Fibroblast of the aortic adventitia (primary cell): ENCODE results near the gene RTTN. TPM values are rescaled to one million over a fixed set of nuclear protein-coding genes. Genes with fewer than 3 reads are reported as not detected.

Source experiments
- DNase-seq: peaks from one replicate; pipeline ENCODE4 v3.0.0-alpha.2; 2010; ENCODE audit warnings: low read depth
- H3K4me3 ChIP-seq: 2 replicates; pipeline ENCODE4 v1.5.1; 2011; ENCODE audit warnings: low read depth, mild to moderate bottlenecking, control low read depth, low read length, moderate library complexity
- total RNA-seq: library from RNA; depleted of rRNA; stranded (reverse); fragments of >200 nt; gene quantifications from 2 replicates; pipeline ENCODE4 v1.2.3, GENCODE V29; 2012; ENCODE audit warnings: low replicate concordance
- TF ChIP-seq, protein P1 (sequence below): IDR thresholded peaks from 2 replicates; pipeline ENCODE4 v1.5.1; 2011; ENCODE audit warnings: mild to moderate bottlenecking, low read length, control low read depth, inconsistent platforms; ENCODE audit not compliant: insufficient read depth

Gene RTTN
- total RNA-seq, 1 donor, result 38.6 TPM

DNA sequence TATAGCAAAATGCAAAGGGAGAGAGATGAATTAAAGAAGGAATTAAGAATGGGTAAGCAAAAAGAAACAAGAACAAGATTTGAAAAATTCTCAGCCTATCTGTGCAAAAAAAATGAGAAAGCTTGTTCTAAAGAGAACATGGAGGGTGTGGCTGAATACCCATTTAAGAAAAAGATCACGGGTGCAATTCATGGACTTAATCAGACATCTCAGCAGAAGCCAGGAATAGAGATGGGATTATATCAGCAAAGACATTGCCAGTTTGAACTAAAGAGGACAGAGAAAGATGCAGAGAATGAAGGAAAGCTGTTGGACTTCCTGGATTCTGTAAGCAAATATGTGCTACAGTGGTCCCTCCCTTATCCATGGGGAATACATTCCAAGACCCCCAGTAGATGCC lies 115.6 kb downstream of the RTTN start:
- TF ChIP-seq, protein P1, sequence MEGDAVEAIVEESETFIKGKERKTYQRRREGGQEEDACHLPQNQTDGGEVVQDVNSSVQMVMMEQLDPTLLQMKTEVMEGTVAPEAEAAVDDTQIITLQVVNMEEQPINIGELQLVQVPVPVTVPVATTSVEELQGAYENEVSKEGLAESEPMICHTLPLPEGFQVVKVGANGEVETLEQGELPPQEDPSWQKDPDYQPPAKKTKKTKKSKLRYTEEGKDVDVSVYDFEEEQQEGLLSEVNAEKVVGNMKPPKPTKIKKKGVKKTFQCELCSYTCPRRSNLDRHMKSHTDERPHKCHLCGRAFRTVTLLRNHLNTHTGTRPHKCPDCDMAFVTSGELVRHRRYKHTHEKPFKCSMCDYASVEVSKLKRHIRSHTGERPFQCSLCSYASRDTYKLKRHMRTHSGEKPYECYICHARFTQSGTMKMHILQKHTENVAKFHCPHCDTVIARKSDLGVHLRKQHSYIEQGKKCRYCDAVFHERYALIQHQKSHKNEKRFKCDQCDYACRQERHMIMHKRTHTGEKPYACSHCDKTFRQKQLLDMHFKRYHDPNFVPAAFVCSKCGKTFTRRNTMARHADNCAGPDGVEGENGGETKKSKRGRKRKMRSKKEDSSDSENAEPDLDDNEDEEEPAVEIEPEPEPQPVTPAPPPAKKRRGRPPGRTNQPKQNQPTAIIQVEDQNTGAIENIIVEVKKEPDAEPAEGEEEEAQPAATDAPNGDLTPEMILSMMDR, result no peak
- H3K4me3 ChIP-seq, result no peak overlapping the region
- no peak for DNase-seq

GRCh38 chr18:70086085-70086484 lies 119.4 kb downstream of the RTTN start:
- no peak for DNase-seq
- no peak overlapping the region for H3K4me3 ChIP-seq
- TF ChIP-seq, protein P1, result no peak

- H3K4me3 ChIP-seq, result no peak overlapping the region
- TF ChIP-seq, protein P1, result no peak
- DNase-seq, result no peak
Observed at GRCh38 chr18:70085641-70086040, 119.8 kb downstream of the RTTN start.

DNA sequence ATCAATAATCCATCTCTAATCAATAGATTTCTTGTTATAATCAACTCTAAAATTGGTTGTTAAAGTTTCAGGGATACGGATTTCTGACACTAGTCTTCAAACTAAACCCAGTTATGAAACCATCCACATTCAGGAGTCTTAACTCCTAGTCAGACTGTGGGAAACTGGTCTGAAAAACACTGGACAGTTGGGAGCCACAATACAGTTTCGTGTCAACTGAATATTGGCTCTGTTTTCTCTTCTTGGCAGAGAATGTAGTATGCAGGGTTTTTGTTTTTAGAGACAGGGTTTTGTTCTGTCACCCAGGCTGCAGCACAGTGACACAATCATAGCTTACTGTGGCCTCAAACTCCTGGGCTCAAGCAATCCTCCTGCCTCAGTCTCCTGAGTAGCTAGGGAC lies 123.1 kb downstream of the RTTN start:
- TF ChIP-seq, protein P1, result no peak

GRCh38 chr18:70078106-70078505 lies 127.4 kb downstream of the RTTN start:
- no peak overlapping the region for H3K4me3 ChIP-seq
- DNase-seq, result no peak
- TF ChIP-seq, protein P1, result no peak

More for the DNA sequence above, 123.1 kb downstream of the RTTN start:
- DNase-seq, result no peak
- H3K4me3 ChIP-seq, result no peak overlapping the region

DNA sequence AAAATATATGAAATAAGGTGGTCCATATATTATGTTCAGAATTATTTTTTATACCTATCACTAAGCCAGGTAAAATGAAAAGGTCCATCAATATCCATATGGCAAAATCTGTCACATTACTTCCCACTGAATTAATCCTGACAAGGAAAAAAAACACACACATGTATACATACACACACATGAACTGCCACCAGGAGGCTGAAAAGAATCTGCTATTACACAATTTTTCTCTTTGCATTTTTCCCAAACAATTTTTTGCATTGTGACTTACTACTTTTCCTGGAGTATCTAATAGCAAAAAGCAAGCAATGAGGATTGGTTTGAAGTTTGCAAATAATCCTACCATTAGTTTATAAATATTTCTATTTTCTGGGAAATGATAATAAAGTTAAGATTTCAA lies 129.6 kb downstream of the RTTN start:
- TF ChIP-seq, protein P1, result peak; percentile 38
- no peak overlapping the region for H3K4me3 ChIP-seq
- no peak for DNase-seq

GRCh38 chr18:70074116-70074515 lies 131.4 kb downstream of the RTTN start:
- no peak for DNase-seq
- H3K4me3 ChIP-seq, result no peak overlapping the region
- TF ChIP-seq, protein P1, result no peak
